ENCODE data around the gene TDRD1.

Gene TDRD1

GRCh38 chr10:114181971-114182370 lies 2.8 kb downstream of the TDRD1 start:
- TF ChIP-seq POLR2AphosphoS5 (IDR thresholded peaks at IDR 0.05; ENCODE audit: low read depth, low read length): no peak
- TF ChIP-seq FOXP2 (optimal IDR thresholded peaks at IDR 0.05; ENCODE audit: borderline replicate concordance, extremely low read depth, extremely low read length, insufficient read depth): no peak
- no peak for TF ChIP-seq SIN3A (IDR thresholded peaks at IDR 0.05; ENCODE audit: borderline replicate concordance, insufficient read depth, low read length)
- TF ChIP-seq REST (IDR thresholded peaks at IDR 0.05; ENCODE audit: insufficient read depth in 1 of 2, low read depth in 2 of 2, low read length in 2 of 2): no peak
- TF ChIP-seq TAF1 (IDR thresholded peaks at IDR 0.05; ENCODE audit: borderline replicate concordance, insufficient read depth, low read length): no peak

- TF ChIP-seq POLR2AphosphoS5 (IDR thresholded peaks at IDR 0.05; ENCODE audit: low read depth, low read length) (no peak), FOXP2 (optimal IDR thresholded peaks at IDR 0.05; ENCODE audit: borderline replicate concordance, extremely low read depth, extremely low read length, insufficient read depth) (no peak), SIN3A (IDR thresholded peaks at IDR 0.05; ENCODE audit: borderline replicate concordance, insufficient read depth, low read length) (no peak), REST (IDR thresholded peaks at IDR 0.05; ENCODE audit: insufficient read depth in 1 of 2, low read depth in 2 of 2, low read length in 2 of 2) (no peak), TAF1 (IDR thresholded peaks at IDR 0.05; ENCODE audit: borderline replicate concordance, insufficient read depth, low read length) (no peak)
Observed at GRCh38 chr10:114183563-114183962, 4.4 kb downstream of the TDRD1 start.

GRCh38 chr10:114184276-114184675 lies 5.1 kb downstream of the TDRD1 start:
- TF ChIP-seq SIN3A (IDR thresholded peaks at IDR 0.05; ENCODE audit: borderline replicate concordance, insufficient read depth, low read length) (no peak), TAF1 (IDR thresholded peaks at IDR 0.05; ENCODE audit: borderline replicate concordance, insufficient read depth, low read length) (no peak), POLR2AphosphoS5 (IDR thresholded peaks at IDR 0.05; ENCODE audit: low read depth, low read length) (no peak), REST (IDR thresholded peaks at IDR 0.05; ENCODE audit: insufficient read depth in 1 of 2, low read depth in 2 of 2, low read length in 2 of 2) (no peak), FOXP2 (optimal IDR thresholded peaks at IDR 0.05; ENCODE audit: borderline replicate concordance, extremely low read depth, extremely low read length, insufficient read depth) (no peak)

GRCh38 chr10:114188001-114188400 lies 8.8 kb downstream of the TDRD1 start:
- TF ChIP-seq FOXP2 (optimal IDR thresholded peaks at IDR 0.05; ENCODE audit: borderline replicate concordance, extremely low read depth, extremely low read length, insufficient read depth): no peak
- TF ChIP-seq REST (IDR thresholded peaks at IDR 0.05; ENCODE audit: insufficient read depth in 1 of 2, low read depth in 2 of 2, low read length in 2 of 2): no peak
- TF ChIP-seq POLR2AphosphoS5 (IDR thresholded peaks at IDR 0.05; ENCODE audit: low read depth, low read length): no peak
- TF ChIP-seq SIN3A (IDR thresholded peaks at IDR 0.05; ENCODE audit: borderline replicate concordance, insufficient read depth, low read length): no peak
- TF ChIP-seq TAF1 (IDR thresholded peaks at IDR 0.05; ENCODE audit: borderline replicate concordance, insufficient read depth, low read length): no peak

- TF ChIP-seq TAF1 (IDR thresholded peaks at IDR 0.05; ENCODE audit: borderline replicate concordance, insufficient read depth, low read length): no peak
- TF ChIP-seq POLR2AphosphoS5 (IDR thresholded peaks at IDR 0.05; ENCODE audit: low read depth, low read length): no peak
- no peak for TF ChIP-seq REST (IDR thresholded peaks at IDR 0.05; ENCODE audit: insufficient read depth in 1 of 2, low read depth in 2 of 2, low read length in 2 of 2)
- no peak for TF ChIP-seq SIN3A (IDR thresholded peaks at IDR 0.05; ENCODE audit: borderline replicate concordance, insufficient read depth, low read length)
- TF ChIP-seq FOXP2 (optimal IDR thresholded peaks at IDR 0.05; ENCODE audit: borderline replicate concordance, extremely low read depth, extremely low read length, insufficient read depth): no peak
Observed at GRCh38 chr10:114188900-114189299, 9.7 kb downstream of the TDRD1 start.

Data from PFSK-1 (cell line).